HepG2 (cell line): Measurements from ENCODE around the gene ZNF207. TPM values are rescaled to one million over a fixed set of nuclear protein-coding genes. Genes with fewer than 3 reads are reported as not detected.

Source experiments
- ATAC-seq: fragments of 200-7000 bp; cut with Tn5 transposase; 3 replicates; pipeline ENCODE4 v1.9.1; 2020; ENCODE audit warnings: mild to moderate bottlenecking, moderate library complexity
- BruUV-seq: library from RNA; stranded (reverse); fragments of 400-500 nt; replicated peaks from 2 replicates; lab custom pipeline; 2021; lab: Mats Ljungman, UMichigan
- CTCF ChIA-PET: fragments of 300-600 bp; formaldehyde crosslinking; extraction: SDS; loops from one replicate; lab custom pipeline; 2021; ENCODE audit warnings: low total read pairs, inconsistent platforms, low intra/inter-chr PET ratio; lab: Yijun Ruan, JAX
- POLR2A ChIA-PET: fragments of 350-600 bp; sonication (Branson Sonifier 250); formaldehyde crosslinking; loops from one replicate; lab custom pipeline; 2020; ENCODE audit warnings: antibody characterized with exemption, inconsistent platforms; lab: Yijun Ruan, JAX
- DNase-seq: peaks from one replicate; pipeline ENCODE4 v3.0.0-alpha.2; 2015; ENCODE audit warnings: low spot score
- FAIRE-seq: peaks from 3 replicates; lab custom pipeline; 2011; peaks lifted over from hg19 to GRCh38; lab: Jason Lieb, UNC
- H2AFZ ChIP-seq: one replicate; pipeline ENCODE4 v1.6.1; 2011; ENCODE audit warnings: low read length, inconsistent platforms
- H3K27ac ChIP-seq: fragments of 300-600 bp; 3 replicates; pipeline ENCODE4 v1.8.0; 2011; ENCODE audit warnings: mixed run types, mild to moderate bottlenecking, mixed read lengths, low read length, inconsistent platforms; ENCODE audit not compliant: insufficient read depth; ENCODE audit errors: extremely low read length
- H3K27me3 ChIP-seq, 2 experiments: fragments of 200-600 bp in 1 of 2; 2 replicates in 1 of 2; 3 replicates in 1 of 2; pipeline versions ENCODE4 v1.6.0 to v1.8.0; 2011; ENCODE audit warnings: low read length in 2 of 2, mild to moderate bottlenecking in 2 of 2, moderate library complexity in 2 of 2, inconsistent platforms in 1 of 2; ENCODE audit not compliant: insufficient read depth in 2 of 2, control insufficient read depth in 1 of 2
- H3K36me3 ChIP-seq, 2 experiments: fragments of 200-600 bp in 1 of 2; replicated peaks in 1 of 2; 2 replicates in 1 of 2; 3 replicates in 1 of 2; pipeline versions ENCODE4 v1.5.1 to v1.8.0; 2011; ENCODE audit warnings: low read length in 2 of 2, inconsistent platforms in 1 of 2; ENCODE audit not compliant: insufficient read depth in 2 of 2, control insufficient read depth in 1 of 2
- H3K4me1 ChIP-seq: 2 replicates; pipeline ENCODE4 v1.5.1; 2012; ENCODE audit warnings: low read length, inconsistent platforms; ENCODE audit not compliant: insufficient read depth
- H3K4me2 ChIP-seq: 2 replicates; pipeline ENCODE4 v1.6.0; 2011; ENCODE audit warnings: low read depth, low read length, inconsistent platforms
- H3K4me3 ChIP-seq, 3 experiments: fragments of 200-600 bp in 1 of 3; sonication (generic), shearing (Covaris generic) in 1 of 3; replicated peaks in 1 of 3; 2 replicates each; pipeline ENCODE4 v1.5.1; 2011 to 2016; ENCODE audit warnings: low read length in 3 of 3, inconsistent platforms in 2 of 3, low read depth in 2 of 3, mild to moderate bottlenecking in 2 of 3, control low read depth in 1 of 3, mixed read lengths in 1 of 3; ENCODE audit not compliant: insufficient read depth in 1 of 3
- H3K79me2 ChIP-seq: one replicate; pipeline ENCODE4 v1.6.1; 2011; ENCODE audit warnings: low read length, inconsistent platforms; ENCODE audit not compliant: insufficient read depth
- H3K9ac ChIP-seq: 2 replicates; pipeline ENCODE4 v1.6.0; 2011; ENCODE audit warnings: mild to moderate bottlenecking, low read depth, low read length, inconsistent platforms; ENCODE audit not compliant: insufficient read depth
- H3K9me3 ChIP-seq: 2 replicates; pipeline ENCODE4 v1.5.1; 2012; ENCODE audit warnings: mild to moderate bottlenecking, low read length
- H4K20me1 ChIP-seq: 2 replicates; pipeline ENCODE4 v1.6.0; 2011; ENCODE audit warnings: inconsistent platforms, mild to moderate bottlenecking, low read length, moderate library complexity; ENCODE audit not compliant: insufficient read depth
- CTCF ChIP-seq: sonication (generic); formaldehyde crosslinking; IDR thresholded peaks from 2 replicates; pipeline ENCODE4 v1.5.0; 2020; ENCODE audit warnings: mild to moderate bottlenecking, missing genetic modification reagents, moderate library complexity
- ERF ChIP-seq: IDR thresholded peaks from 2 replicates; pipeline ENCODE4 v1.6.1; 2018; ENCODE audit warnings: missing biosample characterization, missing genetic modification reagents
- HNF4G ChIP-seq, 2 experiments: sonication (generic) in 1 of 2; formaldehyde crosslinking in 1 of 2; IDR thresholded peaks; 2 replicates each; pipeline versions ENCODE4 v1.4.0 to v1.6.1; 2011 to 2020; ENCODE audit warnings: borderline replicate concordance in 2 of 2, low read depth in 2 of 2, mild to moderate bottlenecking in 2 of 2, low read length in 1 of 2, missing genetic modification reagents in 1 of 2, moderate library complexity in 1 of 2
- KDM4B ChIP-seq: sonication (generic); formaldehyde crosslinking; IDR thresholded peaks from 2 replicates; pipeline ENCODE4 v1.4.0; 2020; ENCODE audit warnings: missing genetic modification reagents
- PLSCR1 ChIP-seq: sonication (generic); formaldehyde crosslinking; IDR thresholded peaks from 2 replicates; pipeline ENCODE4 v1.5.0; 2020; ENCODE audit warnings: missing genetic modification reagents, mild to moderate bottlenecking, borderline replicate concordance
- TRIM22 ChIP-seq: fragments of 450-650 bp; IDR thresholded peaks from 2 replicates; pipeline ENCODE4 v1.6.1; 2017
- ZFP90 ChIP-seq: sonication (generic); formaldehyde crosslinking; IDR thresholded peaks from 2 replicates; pipeline ENCODE4 v1.8.0; 2022; ENCODE audit warnings: missing genetic modification reagents, mild to moderate bottlenecking, inconsistent platforms, borderline replicate concordance
- ZNF766 ChIP-seq: sonication (generic); formaldehyde crosslinking; IDR thresholded peaks from 2 replicates; pipeline ENCODE4 v1.5.0; 2020; ENCODE audit warnings: missing genetic modification reagents, borderline replicate concordance
- WGBS: methylation state at CpG from one replicate; pipeline ENCODE4 v1.1.6; 2017; ENCODE audit warnings: low lambda C conversion rate; 5-methylcytosine and 5-hydroxymethylcytosine counted together
- in situ Hi-C: cut with HindIII; loops from 2 replicates; pipeline ENCODE4 v1.10.0; 2017; ENCODE audit warnings: low pct_unique_long_range_greater_than_20kb; ENCODE audit not compliant: extremely low pct_ligation_motif_present
- intact Hi-C: fragments of 100-400 bp; cut with micrococcal nuclease; formaldehyde crosslinking; loops from one replicate; pipeline ENCODE4 v1.10.0; 2022; ENCODE audit not compliant: unreplicated experiment
- polyA plus RNA-seq, 8 experiments: library from polyadenylated mRNA; depleted of rRNA in 3 of 8; stranded (reverse) in 7 of 8; unstranded in 1 of 8; fragments of >200 nt; fragmentation: Illumina TruSeq in 4 of 8; extraction: Trizol in 4 of 8; gene quantifications; 2 replicates each; pipeline versions ENCODE4 v1.2.1 to v1.2.3, GENCODE V29; 2011 to 2016; ENCODE audit warnings: low read depth in 4 of 8, missing spikeins in 1 of 8, mixed read lengths in 1 of 8; ENCODE audit not compliant: insufficient read depth in 1 of 8
- total RNA-seq, 5 experiments: library from RNA; depleted of rRNA; stranded (reverse); fragments of >200 nt; fragmentation: Illumina TruSeq; extraction: Trizol; gene quantifications; 2 replicates each; pipeline ENCODE4 v1.2.3, GENCODE V29; 2016; ENCODE audit warnings: low read depth in 1 of 5
- TF ChIP-seq, protein P1 (sequence below): sonication (generic); formaldehyde crosslinking; IDR thresholded peaks from 2 replicates; pipeline ENCODE4 v1.5.1; 2020; ENCODE audit warnings: mild to moderate bottlenecking, missing genetic modification reagents
- TF ChIP-seq, protein P2 (sequence below): IDR thresholded peaks from 2 replicates; pipeline ENCODE4 v1.6.1; 2016

The ZNF207 gene
- total and polyA plus RNA-seq, 2 of the 13 experiments (the other 11 are each of a cell fraction or from before 2014, with no cell fraction given): 150 to 164 TPM

DNA sequence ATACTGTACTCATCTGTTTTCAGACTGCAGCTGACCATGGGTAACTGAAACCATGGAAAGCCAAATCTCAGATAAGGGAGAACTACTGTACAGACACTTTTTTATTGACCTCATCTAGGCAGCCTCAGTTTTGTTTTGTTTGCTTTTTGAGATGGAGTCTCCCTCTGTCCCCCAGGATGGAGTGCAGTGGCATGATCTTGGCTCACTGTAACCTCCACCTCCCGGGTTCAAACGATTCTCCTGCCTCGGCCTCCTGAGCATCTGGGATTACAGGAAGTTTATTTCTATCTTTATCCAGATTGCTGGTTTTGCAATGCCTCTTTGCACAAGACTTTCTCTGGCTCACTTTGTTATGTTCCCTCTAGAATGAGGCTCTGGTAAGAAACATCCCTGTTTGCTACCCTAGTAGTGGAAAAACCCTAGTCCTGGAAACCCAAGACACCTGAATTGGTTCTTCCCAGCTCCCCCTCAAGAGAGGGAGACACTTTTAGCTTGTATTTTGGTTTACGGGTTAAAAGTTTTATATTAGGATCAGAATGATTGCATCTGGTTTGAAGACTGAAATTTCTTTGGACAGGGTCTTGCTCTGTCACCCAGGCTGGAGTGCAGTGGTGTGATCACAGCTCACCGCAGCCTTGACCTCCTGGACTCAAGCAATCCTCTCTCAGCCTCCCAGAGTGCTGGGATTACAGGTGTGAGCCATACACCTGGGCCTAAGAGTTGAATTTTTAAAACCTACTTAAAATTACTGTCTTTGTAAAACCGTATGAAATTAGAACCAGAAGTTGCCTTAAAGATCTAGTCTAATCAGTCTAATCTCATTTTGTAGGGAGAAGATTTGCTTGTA lies 38.9 kb downstream of the ZNF207 start (continued):
- TF ChIP-seq TRIM22 (no peak), HNF4G (IDR thresholded peaks at IDR 0.05; ENCODE audit: borderline replicate concordance, low read depth, low read length) (0 out of 2 replicates have a peak, but pooled peaks have one; percentile 15), HNF4G (CRISPR knock-in tag; IDR thresholded peaks at IDR 0.05; ENCODE audit: borderline replicate concordance, low read depth) (no peak)
- TF ChIP-seq, protein P1, sequence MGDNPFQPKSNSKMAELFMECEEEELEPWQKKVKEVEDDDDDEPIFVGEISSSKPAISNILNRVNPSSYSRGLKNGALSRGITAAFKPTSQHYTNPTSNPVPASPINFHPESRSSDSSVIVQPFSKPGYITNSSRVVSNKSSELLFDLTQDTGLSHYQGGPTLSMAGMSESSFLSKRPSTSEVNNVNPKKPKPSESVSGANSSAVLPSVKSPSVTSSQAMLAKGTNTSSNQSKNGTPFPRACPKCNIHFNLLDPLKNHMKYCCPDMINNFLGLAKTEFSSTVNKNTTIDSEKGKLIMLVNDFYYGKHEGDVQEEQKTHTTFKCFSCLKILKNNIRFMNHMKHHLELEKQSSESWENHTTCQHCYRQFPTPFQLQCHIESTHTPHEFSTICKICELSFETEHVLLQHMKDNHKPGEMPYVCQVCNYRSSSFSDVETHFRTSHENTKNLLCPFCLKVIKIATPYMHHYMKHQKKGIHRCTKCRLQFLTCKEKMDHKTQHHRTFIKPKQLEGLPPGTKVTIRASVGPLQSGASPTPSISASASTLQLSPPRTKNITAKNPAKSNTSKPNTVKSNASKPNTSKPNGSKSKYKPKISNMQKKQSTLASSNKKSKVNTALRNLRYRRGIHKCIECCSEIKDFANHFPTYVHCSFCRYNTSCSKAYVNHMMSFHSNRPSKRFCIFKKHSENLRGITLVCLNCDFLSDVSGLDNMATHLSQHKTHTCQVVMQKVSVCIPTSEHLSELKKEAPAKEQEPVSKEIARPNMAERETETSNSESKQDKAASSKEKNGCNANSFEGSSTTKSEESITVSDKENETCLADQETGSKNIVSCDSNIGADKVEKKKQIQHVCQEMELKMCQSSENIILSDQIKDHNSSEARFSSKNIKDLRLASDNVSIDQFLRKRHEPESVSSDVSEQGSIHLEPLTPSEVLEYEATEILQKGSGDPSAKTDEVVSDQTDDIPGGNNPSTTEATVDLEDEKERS: no peak

GRCh38 chr17:32393904-32394303 lies 43.9 kb downstream of the ZNF207 start:
- no peak overlapping the region for H3K4me2 ChIP-seq
- H3K27ac ChIP-seq: no peak overlapping the region
- no peaks in the 10 kb centered on the region for H4K20me1 ChIP-seq
- H3K9ac ChIP-seq: no peak overlapping the region
- in situ Hi-C loops: no loop called here
- H3K4me1 ChIP-seq: peaks cover 16% of the 10 kb centered on the region
- 92% methylated on average over 5 of the region's 5 CpGs for WGBS
- CTCF ChIA-PET: no interaction called here
- FAIRE-seq: no peak
- no peak overlapping the region for H2AFZ ChIP-seq
- BruUV-seq: no TSS peak
- no peaks in the 10 kb centered on the region for H3K27me3 ChIP-seq
- intact Hi-C loops: no loop called here
- no peaks in the 10 kb centered on the region for H3K9me3 ChIP-seq
- POLR2A ChIA-PET: no interaction called here
- no peak for ATAC-seq
- DNase-seq: no peak
- H3K36me3 ChIP-seq: no peaks in the 10 kb centered on the region
- H3K79me2 ChIP-seq: no peaks in the 10 kb centered on the region
- no peak overlapping the region for H3K4me3 ChIP-seq
- TF ChIP-seq ERF (CRISPR knock-in tag) (no peak), ZFP90 (CRISPR knock-in tag) (no peak), KDM4B (CRISPR knock-in tag) (no peak), PLSCR1 (CRISPR knock-in tag) (no peak), CTCF (CRISPR knock-in tag) (no peak), ZNF766 (CRISPR knock-in tag) (no peak)
- TF ChIP-seq, protein P2, sequence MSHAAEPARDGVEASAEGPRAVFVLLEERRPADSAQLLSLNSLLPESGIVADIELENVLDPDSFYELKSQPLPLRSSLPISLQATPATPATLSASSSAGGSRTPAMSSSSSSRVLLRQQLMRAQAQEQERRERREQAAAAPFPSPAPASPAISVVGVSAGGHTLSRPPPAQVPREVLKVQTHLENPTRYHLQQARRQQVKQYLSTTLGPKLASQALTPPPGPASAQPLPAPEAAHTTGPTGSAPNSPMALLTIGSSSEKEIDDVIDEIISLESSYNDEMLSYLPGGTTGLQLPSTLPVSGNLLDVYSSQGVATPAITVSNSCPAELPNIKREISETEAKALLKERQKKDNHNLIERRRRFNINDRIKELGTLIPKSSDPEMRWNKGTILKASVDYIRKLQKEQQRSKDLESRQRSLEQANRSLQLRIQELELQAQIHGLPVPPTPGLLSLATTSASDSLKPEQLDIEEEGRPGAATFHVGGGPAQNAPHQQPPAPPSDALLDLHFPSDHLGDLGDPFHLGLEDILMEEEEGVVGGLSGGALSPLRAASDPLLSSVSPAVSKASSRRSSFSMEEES (CRISPR knock-in tag): no peak
